WTC11 (cell line): ENCODE data around the gene TSNAXIP1.

ENCODE experiments used
- ATF3 ChIP-seq: sonication (generic); formaldehyde crosslinking; conservative IDR thresholded peaks from 2 replicates; pipeline ENCODE4 v1.8.1; 2022; ENCODE audit warnings: mild to moderate bottlenecking, missing genetic modification reagents
- CTCF ChIP-seq: fragments of 200-600 bp; IDR thresholded peaks from 2 replicates; pipeline ENCODE4 v1.8.0; 2022; ENCODE audit warnings: antibody characterized with exemption
- FOXK1 ChIP-seq: sonication (generic); formaldehyde crosslinking; IDR thresholded peaks from 2 replicates; pipeline ENCODE4 v1.8.0; 2022; ENCODE audit warnings: mild to moderate bottlenecking, moderate library complexity, missing genetic modification reagents
- FOXP1 ChIP-seq: sonication (generic); formaldehyde crosslinking; IDR thresholded peaks from 2 replicates; pipeline ENCODE4 v1.8.0; 2022; ENCODE audit warnings: missing genetic modification reagents, mild to moderate bottlenecking, moderate library complexity, borderline replicate concordance
- IRF1 ChIP-seq: sonication (generic); formaldehyde crosslinking; IDR thresholded peaks from 2 replicates; pipeline ENCODE4 v1.8.0; 2023; ENCODE audit warnings: missing genetic modification reagents
- ZNF263 ChIP-seq: sonication (generic); formaldehyde crosslinking; IDR thresholded peaks from 2 replicates; pipeline ENCODE4 v1.8.1; 2022; ENCODE audit warnings: low read depth, mild to moderate bottlenecking, moderate library complexity, missing genetic modification reagents

GRCh38 chr16:67762385-67762784 is 44.3 kb upstream of the TSNAXIP1 start:
- TF ChIP-seq ATF3 (CRISPR knock-in tag) (no peak), FOXK1 (CRISPR knock-in tag) (no peak), CTCF (no peak), ZNF263 (CRISPR knock-in tag) (no peak), FOXP1 (CRISPR knock-in tag) (no peak), IRF1 (no peak)
